ENCODE measurements around the gene FAM204A.

- no peak for TF ChIP-seq BHLHE40 (IDR thresholded peaks at IDR 0.05; ENCODE audit: borderline replicate concordance)
- TF ChIP-seq SP1 (IDR thresholded peaks at IDR 0.05): no peak
- TF ChIP-seq FOXM1 (IDR thresholded peaks at IDR 0.05; ENCODE audit: borderline replicate concordance): no peak
- TF ChIP-seq FOXA1 (IDR thresholded peaks at IDR 0.05): no peak
- no peak for TF ChIP-seq ELF4 (IDR thresholded peaks at IDR 0.05)
These were observed 86.8 kb downstream of the FAM204A start for GRCh38 chr10:118255355-118255754.

All from HEK293T (cell line).